GM13977 (cell line): ENCODE measurements around the gene NR2F1-AS1.

Experiments used
- DNase-seq: peaks from one replicate; pipeline ENCODE4 v3.0.0; 2012; ENCODE audit warnings: low spot score
- in situ Hi-C: fragments of 300-500 bp; cut with MboI; formaldehyde crosslinking; loops from one replicate; pipeline ENCODE4 v1.12.0; 2022; ENCODE audit warnings: low sequenced_read_pairs, low pct_unique_long_range_greater_than_20kb, mixed read lengths, inconsistent platforms; ENCODE audit not compliant: unreplicated experiment
- TF ChIP-seq, protein P1 (sequence below): IDR thresholded peaks from 2 replicates; pipeline ENCODE4 v1.5.1; 2012; ENCODE audit warnings: mild to moderate bottlenecking, control low read depth; ENCODE audit not compliant: insufficient read depth; ENCODE audit errors: extremely low read depth, missing control alignments

Gene NR2F1-AS1

GRCh38 chr5:93585041-93585766 is 4.2 kb upstream of the NR2F1-AS1 start:
- in situ Hi-C loops: loop anchor here (25.0 kb wide), 1 partner anchor 1252 kb away; no protein-coding TSS in a partner anchor
- TF ChIP-seq, protein P1, sequence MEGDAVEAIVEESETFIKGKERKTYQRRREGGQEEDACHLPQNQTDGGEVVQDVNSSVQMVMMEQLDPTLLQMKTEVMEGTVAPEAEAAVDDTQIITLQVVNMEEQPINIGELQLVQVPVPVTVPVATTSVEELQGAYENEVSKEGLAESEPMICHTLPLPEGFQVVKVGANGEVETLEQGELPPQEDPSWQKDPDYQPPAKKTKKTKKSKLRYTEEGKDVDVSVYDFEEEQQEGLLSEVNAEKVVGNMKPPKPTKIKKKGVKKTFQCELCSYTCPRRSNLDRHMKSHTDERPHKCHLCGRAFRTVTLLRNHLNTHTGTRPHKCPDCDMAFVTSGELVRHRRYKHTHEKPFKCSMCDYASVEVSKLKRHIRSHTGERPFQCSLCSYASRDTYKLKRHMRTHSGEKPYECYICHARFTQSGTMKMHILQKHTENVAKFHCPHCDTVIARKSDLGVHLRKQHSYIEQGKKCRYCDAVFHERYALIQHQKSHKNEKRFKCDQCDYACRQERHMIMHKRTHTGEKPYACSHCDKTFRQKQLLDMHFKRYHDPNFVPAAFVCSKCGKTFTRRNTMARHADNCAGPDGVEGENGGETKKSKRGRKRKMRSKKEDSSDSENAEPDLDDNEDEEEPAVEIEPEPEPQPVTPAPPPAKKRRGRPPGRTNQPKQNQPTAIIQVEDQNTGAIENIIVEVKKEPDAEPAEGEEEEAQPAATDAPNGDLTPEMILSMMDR: no peak
- DNase-seq: no peak

DNA sequence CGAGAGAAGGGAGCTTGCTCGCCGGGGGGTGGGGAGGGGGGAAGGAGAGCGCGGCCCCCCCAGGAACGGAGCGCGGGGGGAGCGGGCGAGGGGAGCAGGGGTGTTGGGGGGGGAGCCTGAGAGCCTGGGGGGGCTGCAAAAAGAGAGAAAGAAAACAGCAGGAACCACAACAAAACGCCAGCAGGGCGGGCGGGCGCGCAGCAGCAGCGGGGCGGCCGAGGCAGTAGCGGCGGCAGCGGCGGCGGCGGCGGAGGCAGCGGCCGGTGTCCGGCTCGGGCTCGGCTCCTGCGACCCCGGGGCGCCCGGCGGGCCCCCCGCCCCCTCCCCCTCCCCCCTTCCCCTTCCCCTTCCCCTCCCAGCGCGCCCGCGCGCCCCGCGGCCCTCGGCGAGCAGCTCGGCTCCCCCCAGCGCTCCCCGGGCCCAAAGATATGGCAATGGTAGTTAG is 3.6 kb upstream of the NR2F1-AS1 start:
- in situ Hi-C loops: loop anchor here (25.0 kb wide), 1 partner anchor 1253 kb away; no protein-coding TSS in a partner anchor
- DNase-seq: no peak
- TF ChIP-seq, protein P1: no peak

DNA sequence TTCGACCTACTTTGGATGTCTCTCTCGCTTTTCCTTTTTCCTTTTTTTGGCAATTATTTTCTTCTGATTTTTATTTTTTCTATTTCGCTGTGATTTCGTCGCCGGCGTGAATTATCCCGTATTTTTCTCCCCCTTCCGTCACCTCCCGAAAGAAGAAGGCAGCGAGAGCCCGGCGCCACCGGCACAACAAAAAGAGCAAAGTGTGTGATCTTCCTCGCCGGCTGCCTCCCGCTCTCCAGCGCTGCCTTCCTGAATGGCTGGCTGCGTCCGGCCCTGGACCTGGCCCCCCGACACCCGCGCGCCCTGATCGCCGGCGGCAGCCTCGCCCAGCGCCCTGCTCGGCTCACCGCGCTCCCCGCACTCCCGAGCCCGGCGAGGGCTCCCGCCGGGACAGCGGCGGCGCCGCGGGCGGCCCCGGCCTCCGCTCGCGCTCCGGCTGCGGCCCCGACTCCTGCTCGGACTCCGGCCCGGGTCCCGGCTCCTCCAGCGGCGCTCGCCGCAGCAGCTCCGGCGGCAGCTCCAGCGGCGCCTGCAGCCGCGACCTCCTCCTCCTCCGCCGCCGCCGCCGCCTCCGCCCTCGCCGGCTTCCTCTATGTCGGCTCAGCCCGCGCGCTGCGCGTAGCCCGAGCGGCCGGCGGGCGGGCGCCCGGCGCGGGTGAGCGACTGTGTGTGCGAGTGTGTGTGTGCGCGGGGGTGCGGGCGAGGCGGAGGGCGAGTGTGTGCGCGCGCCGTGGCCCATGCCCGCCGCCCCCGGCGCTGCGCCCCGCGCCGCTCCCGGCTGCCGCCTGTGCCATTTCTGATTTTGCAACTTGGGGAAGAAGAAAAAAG is 3.0 kb upstream of the NR2F1-AS1 start:
- TF ChIP-seq, protein P1: no peak
- in situ Hi-C loops: loop anchor here (25.0 kb wide), 1 partner anchor 1253 kb away; no protein-coding TSS in a partner anchor
- no peak for DNase-seq

GRCh38 chr5:93583439-93583767 is 2.4 kb upstream of the NR2F1-AS1 start:
- in situ Hi-C loops: loop anchor here (25.0 kb wide), 1 partner anchor 1254 kb away; no protein-coding TSS in a partner anchor
- TF ChIP-seq, protein P1: no peak
- DNase-seq: no peak

GRCh38 chr5:93582677-93583438 is 1.8 kb upstream of the NR2F1-AS1 start, which contains the start of gene NR2F1:
NR2F1 (plus strand) TSS chr5:93583222; CDS start chr5:93585024, 1,802 bp downstream.
- TF ChIP-seq, protein P1: no peak
- DNase-seq: no peak
- in situ Hi-C loops: loop anchor here (25.0 kb wide), 1 partner anchor 1254 kb away; no protein-coding TSS in a partner anchor

GRCh38 chr5:93582167-93582462 is 1.1 kb upstream of the NR2F1-AS1 start:
- in situ Hi-C loops: loop anchor here (25.0 kb wide), 1 partner anchor 1255 kb away; no protein-coding TSS in a partner anchor
- TF ChIP-seq, protein P1: no peak
- no peak for DNase-seq
